Naive thymus-derived CD4-positive, alpha-beta T cell (primary cell): Measurements from ENCODE around the gene CLBA1. TPM values are rescaled to one million over a fixed set of nuclear protein-coding genes. Genes with fewer than 3 reads are reported as not detected.

ENCODE experiments used
- ATAC-seq: fragments of 150-1000 bp; cut with Tn5 transposase; 2 replicates; pipeline ENCODE4 v1.10.0; 2021; ENCODE audit warnings: mild to moderate bottlenecking, moderate library complexity
- CTCF ChIA-PET: fragments of 350-600 bp; sonication (Branson Sonifier 250); formaldehyde crosslinking; loops from one replicate; lab custom pipeline; 2021; ENCODE audit warnings: antibody characterized with exemption; lab: Charles Lee
- POLR2A ChIA-PET: fragments of 350-600 bp; sonication (Branson Sonifier 250); formaldehyde crosslinking; loops from one replicate; lab custom pipeline; 2021; ENCODE audit warnings: antibody characterized with exemption, inconsistent platforms; lab: Charles Lee
- DNase-seq, 9 donors: peaks; one replicate each; pipeline versions ENCODE4 v3.0.0 to v3.0.0-alpha.2; 2020 to 2022; ENCODE audit warnings: mixed read lengths in 1 of 9
- H3K27ac ChIP-seq: one replicate; pipeline ENCODE4 v1.7.0; 2013; ENCODE audit warnings: mild to moderate bottlenecking, low read depth, low read length, moderate library complexity
- H3K27me3 ChIP-seq, 2 donors: one replicate each; pipeline ENCODE4 v1.7.0; 2013; ENCODE audit warnings: low read length in 2 of 2, mild to moderate bottlenecking in 2 of 2, moderate library complexity in 2 of 2; ENCODE audit not compliant: control insufficient read depth in 2 of 2, insufficient read depth in 2 of 2
- H3K36me3 ChIP-seq, 3 experiments: 1 replicate in 2 of 3; 2 replicates in 1 of 3; pipeline ENCODE4 v1.7.0; 2013; ENCODE audit warnings: low read length in 3 of 3, mild to moderate bottlenecking in 3 of 3, moderate library complexity in 1 of 3; ENCODE audit not compliant: insufficient read depth in 3 of 3, control insufficient read depth in 2 of 3
- H3K4me1 ChIP-seq, 2 donors: one replicate each; pipeline ENCODE4 v1.7.0; 2013; ENCODE audit warnings: low read length in 2 of 2, mild to moderate bottlenecking in 2 of 2, moderate library complexity in 1 of 2; ENCODE audit not compliant: control insufficient read depth in 2 of 2, insufficient read depth in 2 of 2
- H3K4me3 ChIP-seq: 2 replicates; pipeline ENCODE4 v1.7.0; 2013; ENCODE audit warnings: mild to moderate bottlenecking, low read length
- H3K9me3 ChIP-seq, 3 experiments: 1 replicate in 2 of 3; 2 replicates in 1 of 3; pipeline ENCODE4 v1.7.0; 2013; ENCODE audit warnings: low read length in 3 of 3; ENCODE audit not compliant: control insufficient read depth in 2 of 3
- H3K27ac Mint-ChIP-seq, 9 donors: one replicate each; pipeline ENCODE4 v1.8.0; 2020 to 2022; ENCODE audit warnings: mixed read lengths in 9 of 9, mild to moderate bottlenecking in 8 of 9, moderate library complexity in 5 of 9, inconsistent platforms in 2 of 9
- H3K27me3 Mint-ChIP-seq, 5 donors: one replicate each; pipeline ENCODE4 v1.8.0; 2021 to 2022; ENCODE audit warnings: mixed read lengths in 5 of 5, mild to moderate bottlenecking in 1 of 5
- H3K36me3 Mint-ChIP-seq, 5 donors: one replicate each; pipeline ENCODE4 v1.8.0; 2020 to 2022; ENCODE audit warnings: mixed read lengths in 5 of 5, mild to moderate bottlenecking in 3 of 5, inconsistent platforms in 1 of 5
- H3K4me1 Mint-ChIP-seq, 7 donors: one replicate each; pipeline ENCODE4 v1.8.0; 2020 to 2022; ENCODE audit warnings: mixed read lengths in 7 of 7, mild to moderate bottlenecking in 3 of 7, inconsistent platforms in 1 of 7
- H3K4me3 Mint-ChIP-seq, 10 donors: one replicate each; pipeline ENCODE4 v1.8.0; 2020 to 2022; ENCODE audit warnings: mild to moderate bottlenecking in 10 of 10, mixed read lengths in 10 of 10, moderate library complexity in 6 of 10, inconsistent platforms in 2 of 10
- H3K9me3 Mint-ChIP-seq, 11 donors: one replicate each; pipeline ENCODE4 v1.8.0; 2020 to 2022; ENCODE audit warnings: mixed read lengths in 11 of 11, mild to moderate bottlenecking in 4 of 11, inconsistent platforms in 1 of 11, moderate library complexity in 1 of 11
- intact Hi-C, 2 donors: fragments of 100-400 bp; cut with micrococcal nuclease; formaldehyde crosslinking; loops; one replicate each; pipeline ENCODE4 v1.15.1; 2023
- polyA plus RNA-seq, 2 donors: library from polyadenylated mRNA; unstranded; fragments of 300-500 nt; fragmentation: Illumina TruSeq; gene quantifications; one replicate each; pipeline ENCODE4 v1.2.3, GENCODE V29; 2021
- total RNA-seq, 6 experiments: library from RNA in 5 of 6; stranded (reverse) in 5 of 6; gene quantifications; 1 replicate in 5 of 6; 2 replicates in 1 of 6; pipeline ENCODE4 v1.2.3 and lab custom pipeline; 2021 to 2026

CLBA1 gene
- total and polyA plus RNA-seq, 7 experiments from 2014 or later: 0.26 to 2.1 (median 1.1) TPM

GRCh38 chr14:104964546-104964945 lies 21.0 kb upstream of the CLBA1 start:
- POLR2A ChIA-PET: no interaction called here
- CTCF ChIA-PET: interaction anchor here (0.5 kb wide), 1 partner anchor 43 kb away, joined by 3 read pairs; no protein-coding TSS in a partner anchor
- no peaks in the 10 kb centered on the region for H3K4me1 Mint-ChIP-seq
- intact Hi-C loops: no loop called here
- H3K36me3 Mint-ChIP-seq: no peaks in the 10 kb centered on the region
- no peak overlapping the region for H3K4me3 Mint-ChIP-seq
- no peaks in the 10 kb centered on the region for H3K36me3 ChIP-seq
- no peak for ATAC-seq
- H3K27ac Mint-ChIP-seq: no peak overlapping the region
- H3K27ac ChIP-seq: no peak overlapping the region
- no peaks in the 10 kb centered on the region for H3K9me3 Mint-ChIP-seq
- H3K4me1 ChIP-seq: no peaks in the 10 kb centered on the region
- H3K27me3 ChIP-seq: peaks cover 0 to 4% of the 10 kb centered on the region in 2 donors
- DNase-seq: peak in 1 of 9 donors; percentile 2
- no peaks in the 10 kb centered on the region for H3K9me3 ChIP-seq
- H3K27me3 Mint-ChIP-seq: peaks cover 5 to 20% (median 8%) of the 10 kb centered on the region in 5 donors
- no peak overlapping the region for H3K4me3 ChIP-seq

GRCh38 chr14:104965561-104966231 lies 19.9 kb upstream of the CLBA1 start:
- DNase-seq (peak in 1 of 9 donors; percentile 7), ATAC-seq (no peak)
- ChIA-PET CTCF (no interaction called here), POLR2A (no interaction called here)
- no peak overlapping the region for H3K27ac ChIP-seq
- intact Hi-C loops: no loop called here
- H3K9me3 Mint-ChIP-seq: no peaks in the 10 kb centered on the region
- H3K4me1 ChIP-seq: no peaks in the 10 kb centered on the region
- no peaks in the 10 kb centered on the region for H3K36me3 Mint-ChIP-seq
- H3K9me3 ChIP-seq: no peaks in the 10 kb centered on the region
- H3K4me1 Mint-ChIP-seq: no peaks in the 10 kb centered on the region
- no peak overlapping the region for H3K4me3 ChIP-seq
- H3K4me3 Mint-ChIP-seq: no peak overlapping the region
- H3K36me3 ChIP-seq: no peaks in the 10 kb centered on the region
- no peak overlapping the region for H3K27ac Mint-ChIP-seq
- peaks cover 5 to 11% (median 8%) of the 10 kb centered on the region in 5 donors for H3K27me3 Mint-ChIP-seq
- peaks cover 0 to 4% of the 10 kb centered on the region in 2 donors for H3K27me3 ChIP-seq

GRCh38 chr14:104966261-104966865 lies 19.2 kb upstream of the CLBA1 start:
- Mint-ChIP-seq H3K27ac (no peak overlapping the region), H3K4me3 (no peak overlapping the region), H3K9me3 (no peaks in the 10 kb centered on the region), H3K4me1 (no peaks in the 10 kb centered on the region), H3K36me3 (no peaks in the 10 kb centered on the region), H3K27me3 (peaks cover 5 to 11% (median 8%) of the 10 kb centered on the region in 5 donors)
- no peaks in the 10 kb centered on the region for H3K36me3 ChIP-seq
- no peaks in the 10 kb centered on the region for H3K9me3 ChIP-seq
- ATAC-seq (no peak), DNase-seq (no peak)
- ChIA-PET CTCF (interaction anchor here (0.8 to 1.0 kb wide), 2 partner anchors 9 to 80 kb away, joined by 3 read pairs; no protein-coding TSS in a partner anchor), POLR2A (no interaction called here)
- H3K4me1 ChIP-seq: no peaks in the 10 kb centered on the region
- peaks cover 0 to 4% of the 10 kb centered on the region in 2 donors for H3K27me3 ChIP-seq
- intact Hi-C loops: no loop called here
- no peak overlapping the region for H3K4me3 ChIP-seq
- no peak overlapping the region for H3K27ac ChIP-seq

- ATAC-seq (no peak), DNase-seq (no peak)
- ChIA-PET CTCF (interaction anchor here (0.8 to 1.0 kb wide), 2 partner anchors 8 to 79 kb away, joined by 3 read pairs; no protein-coding TSS in a partner anchor), POLR2A (no interaction called here)
- Histone ChIP-seq H3K27ac (no peak overlapping the region), H3K36me3 (no peaks in the 10 kb centered on the region), H3K4me3 (no peak overlapping the region), H3K4me1 (no peaks in the 10 kb centered on the region), H3K27me3 (peaks cover 0 to 4% of the 10 kb centered on the region in 2 donors), H3K9me3 (no peaks in the 10 kb centered on the region)
- Mint-ChIP-seq H3K4me1 (no peaks in the 10 kb centered on the region), H3K36me3 (no peaks in the 10 kb centered on the region), H3K4me3 (no peak overlapping the region), H3K27ac (no peak overlapping the region), H3K9me3 (no peaks in the 10 kb centered on the region), H3K27me3 (peaks cover 5 to 11% (median 8%) of the 10 kb centered on the region in 5 donors)
- intact Hi-C loops: no loop called here
Measured at GRCh38 chr14:104966981-104967385, 18.6 kb upstream of the CLBA1 start.

GRCh38 chr14:104967386-104968152 lies 18.0 kb upstream of the CLBA1 start:
- H3K27me3 ChIP-seq: peaks cover 0 to 4% of the 10 kb centered on the region in 2 donors
- H3K36me3 Mint-ChIP-seq: no peaks in the 10 kb centered on the region
- ATAC-seq: peak; percentile 16
- ChIA-PET CTCF (interaction anchor here (0.8 to 1.0 kb wide), 2 partner anchors 7 to 78 kb away, joined by 3 read pairs; no protein-coding TSS in a partner anchor), POLR2A (no interaction called here)
- H3K4me1 ChIP-seq: no peaks in the 10 kb centered on the region
- peak in 1 of 9 donors; percentile 3 for DNase-seq
- H3K9me3 ChIP-seq: no peaks in the 10 kb centered on the region
- no peak overlapping the region for H3K4me3 ChIP-seq
- no peak overlapping the region for H3K27ac Mint-ChIP-seq
- no peak overlapping the region for H3K27ac ChIP-seq
- H3K36me3 ChIP-seq: no peaks in the 10 kb centered on the region
- H3K4me3 Mint-ChIP-seq: no peak overlapping the region
- H3K9me3 Mint-ChIP-seq: no peaks in the 10 kb centered on the region
- H3K27me3 Mint-ChIP-seq: peaks cover 5 to 11% (median 8%) of the 10 kb centered on the region in 5 donors
- no peaks in the 10 kb centered on the region for H3K4me1 Mint-ChIP-seq
- intact Hi-C loops: no loop called here

GRCh38 chr14:104968153-104968527 lies 17.4 kb upstream of the CLBA1 start:
- Mint-ChIP-seq H3K4me3 (no peak overlapping the region), H3K27ac (no peak overlapping the region), H3K4me1 (no peaks in the 10 kb centered on the region), H3K36me3 (no peaks in the 10 kb centered on the region), H3K9me3 (no peaks in the 10 kb centered on the region), H3K27me3 (peaks cover 5 to 11% (median 8%) of the 10 kb centered on the region in 5 donors)
- no peaks in the 10 kb centered on the region for H3K4me1 ChIP-seq
- H3K9me3 ChIP-seq: no peaks in the 10 kb centered on the region
- intact Hi-C loops: no loop called here
- no peak overlapping the region for H3K27ac ChIP-seq
- ATAC-seq (no peak), DNase-seq (no peak)
- peaks cover 0 to 4% of the 10 kb centered on the region in 2 donors for H3K27me3 ChIP-seq
- H3K36me3 ChIP-seq: no peaks in the 10 kb centered on the region
- no peak overlapping the region for H3K4me3 ChIP-seq
- ChIA-PET POLR2A (no interaction called here), CTCF (no interaction called here)
